Thyroid gland (tissue), 4 donors: Measurements from ENCODE around the gene ONECUT2.

Source experiments
- CTCF ChIP-seq, 6 experiments: fragments of 200-600 bp in 3 of 6; fragments of 450-650 bp in 3 of 6; sonication (generic) in 3 of 6; IDR thresholded peaks; one replicate each; pipeline ENCODE4 v1.5.1; 2016 to 2019; ENCODE audit warnings: antibody characterized with exemption in 6 of 6, mild to moderate bottlenecking in 2 of 6, inconsistent platforms in 1 of 6, moderate library complexity in 1 of 6
- POLR2A ChIP-seq, 2 donors: fragments of 450-650 bp; IDR thresholded peaks; one replicate each; pipeline ENCODE4 v1.6.1; 2017; ENCODE audit warnings: antibody characterized with exemption in 2 of 2, mild to moderate bottlenecking in 2 of 2, moderate library complexity in 1 of 2

- TF ChIP-seq CTCF (IDR thresholded peaks at IDR 0.05), result no peak
- TF ChIP-seq POLR2A (IDR thresholded peaks at IDR 0.05), result no peak
Measured at GRCh38 chr18:57533868-57534510, 98.8 kb downstream of the ONECUT2 start.
